ACHN (cell line): ENCODE measurements around the gene NT5M.

Experiments
- DNase-seq: peaks from one replicate; pipeline ENCODE4 v3.0.0-alpha.2; 2015
- in situ Hi-C: cut with HindIII; loops from 2 replicates; pipeline ENCODE4 v1.10.0; 2017; ENCODE audit warnings: low sequenced_read_pairs, low pct_ligation_motif_present, low pct_unique_long_range_greater_than_20kb

Gene NT5M

GRCh38 chr17:17325816-17326215 is 22.6 kb downstream of the NT5M start:
- in situ Hi-C loops: no loop called here
- DNase-seq: no peak

- in situ Hi-C loops: no loop called here
- no peak for DNase-seq
Measured at GRCh38 chr17:17326275-17326875, 23.2 kb downstream of the NT5M start.

GRCh38 chr17:17328251-17328650 is 25.1 kb downstream of the NT5M start:
- in situ Hi-C loops: no loop called here
- no peak for DNase-seq

GRCh38 chr17:17341452-17341851 is 38.3 kb downstream of the NT5M start:
- in situ Hi-C loops: no loop called here
- DNase-seq: no peak

- no peak for DNase-seq
- in situ Hi-C loops: no loop called here
Measured at GRCh38 chr17:17342242-17342945, 39.2 kb downstream of the NT5M start.

- no peak for DNase-seq
- in situ Hi-C loops: no loop called here
Measured at GRCh38 chr17:17343160-17343735, 40.1 kb downstream of the NT5M start.

- no peak for DNase-seq
- in situ Hi-C loops: no loop called here
Measured at GRCh38 chr17:17343896-17344506, 40.8 kb downstream of the NT5M start.

GRCh38 chr17:17344507-17345293 is 41.5 kb downstream of the NT5M start:
- in situ Hi-C loops: no loop called here
- DNase-seq: no peak

- in situ Hi-C loops: no loop called here
- no peak for DNase-seq
Measured at GRCh38 chr17:17345294-17345597, 42.1 kb downstream of the NT5M start.

GRCh38 chr17:17345686-17346427 is 42.7 kb downstream of the NT5M start:
- in situ Hi-C loops: no loop called here

GRCh38 chr17:17346428-17347233 is 43.5 kb downstream of the NT5M start:
- no peak for DNase-seq
- in situ Hi-C loops: no loop called here

More at GRCh38 chr17:17345686-17346427, 42.7 kb downstream of the NT5M start:
- DNase-seq: no peak

- in situ Hi-C loops: no loop called here
- DNase-seq: no peak
Measured at GRCh38 chr17:17347234-17347955, 44.2 kb downstream of the NT5M start.

GRCh38 chr17:17347956-17348871 is 45.0 kb downstream of the NT5M start:
- in situ Hi-C loops: no loop called here
- no peak for DNase-seq

- DNase-seq: no peak
- in situ Hi-C loops: no loop called here
Measured at GRCh38 chr17:17348872-17349723, 45.9 kb downstream of the NT5M start.

GRCh38 chr17:17349724-17350106 is 46.5 kb downstream of the NT5M start:
- in situ Hi-C loops: loop anchor here (25.0 kb wide), 1 partner anchor 263 kb away; no protein-coding TSS in a partner anchor
- no peak for DNase-seq
